HepG2 (cell line): ENCODE measurements around the gene CEP20. TPM values are rescaled to one million over a fixed set of nuclear protein-coding genes. Genes with fewer than 3 reads are reported as not detected.

Source experiments
- BRD4 ChIP-seq: sonication (generic); formaldehyde crosslinking; IDR thresholded peaks from 2 replicates; pipeline ENCODE4 v1.4.0; 2020; ENCODE audit warnings: missing genetic modification reagents
- CHCHD3 ChIP-seq: sonication (generic); formaldehyde crosslinking; IDR thresholded peaks from 2 replicates; pipeline ENCODE4 v1.8.0; 2022; ENCODE audit warnings: mild to moderate bottlenecking, missing genetic modification reagents, moderate library complexity
- CREB1 ChIP-seq, 2 experiments: fragments of 450-650 bp in 1 of 2; IDR thresholded peaks; 2 replicates each; pipeline ENCODE4 v1.6.1; 2016 to 2017; ENCODE audit warnings: control low read depth in 1 of 2, mild to moderate bottlenecking in 1 of 2, missing compliant biosample characterization in 1 of 2, missing genetic modification characterization in 1 of 2
- GMEB2 ChIP-seq: IDR thresholded peaks from 2 replicates; pipeline ENCODE4 v1.6.1; 2016; ENCODE audit warnings: missing biosample characterization, missing genetic modification reagents, low read depth
- HHEX ChIP-seq: IDR thresholded peaks from 2 replicates; pipeline ENCODE4 v1.6.1; 2016; ENCODE audit warnings: control low read depth
- IKZF5 ChIP-seq: IDR thresholded peaks from 2 replicates; pipeline ENCODE4 v1.6.1; 2018; ENCODE audit warnings: missing genetic modification reagents, mild to moderate bottlenecking, missing compliant biosample characterization
- PRMT3 ChIP-seq: sonication (generic); formaldehyde crosslinking; IDR thresholded peaks from 2 replicates; pipeline ENCODE4 v1.8.1; 2022; ENCODE audit warnings: low read depth, mild to moderate bottlenecking, moderate library complexity, missing genetic modification reagents, borderline replicate concordance
- SMAD1 ChIP-seq: sonication (generic); formaldehyde crosslinking; IDR thresholded peaks from 2 replicates; pipeline ENCODE4 v1.4.0; 2020; ENCODE audit warnings: missing genetic modification reagents, low read depth, mild to moderate bottlenecking, borderline replicate concordance
- ZBTB14 ChIP-seq: sonication (generic); formaldehyde crosslinking; IDR thresholded peaks from 2 replicates; pipeline ENCODE4 v1.4.0; 2020; ENCODE audit warnings: missing genetic modification reagents
- ZBTB2 ChIP-seq: sonication (generic); formaldehyde crosslinking; IDR thresholded peaks from 2 replicates; pipeline ENCODE4 v1.8.0; 2022; ENCODE audit warnings: low read depth, missing genetic modification reagents
- ZNF205 ChIP-seq: IDR thresholded peaks from 2 replicates; pipeline ENCODE4 v1.6.1; 2018; ENCODE audit warnings: missing biosample characterization, missing genetic modification reagents
- ZNF441 ChIP-seq: sonication (generic); formaldehyde crosslinking; IDR thresholded peaks from 2 replicates; pipeline ENCODE4 v1.7.0; 2021; ENCODE audit warnings: missing genetic modification reagents, borderline replicate concordance
- ZNF513 ChIP-seq: sonication (generic); formaldehyde crosslinking; conservative IDR thresholded peaks from 2 replicates; pipeline ENCODE4 v1.5.0; 2020; ENCODE audit warnings: missing genetic modification reagents
- ZNF678 ChIP-seq: sonication (generic); formaldehyde crosslinking; IDR thresholded peaks from 2 replicates; pipeline ENCODE4 v1.4.0; 2020; ENCODE audit warnings: mild to moderate bottlenecking, missing genetic modification reagents
- ZNF891 ChIP-seq: sonication (generic); formaldehyde crosslinking; IDR thresholded peaks from 2 replicates; pipeline ENCODE4 v1.5.0; 2020; ENCODE audit warnings: mild to moderate bottlenecking, missing genetic modification reagents
- ZSCAN21 ChIP-seq: sonication (generic); formaldehyde crosslinking; IDR thresholded peaks from 2 replicates; pipeline ENCODE4 v1.8.0; 2022; ENCODE audit warnings: mild to moderate bottlenecking, missing genetic modification reagents, moderate library complexity, borderline replicate concordance
- polyA plus RNA-seq, 8 experiments: library from polyadenylated mRNA; depleted of rRNA in 3 of 8; stranded (reverse) in 7 of 8; unstranded in 1 of 8; fragments of >200 nt; fragmentation: Illumina TruSeq in 4 of 8; extraction: Trizol in 4 of 8; gene quantifications; 2 replicates each; pipeline versions ENCODE4 v1.2.1 to v1.2.3, GENCODE V29; 2011 to 2016; ENCODE audit warnings: low read depth in 4 of 8, missing spikeins in 1 of 8, mixed read lengths in 1 of 8; ENCODE audit not compliant: insufficient read depth in 1 of 8
- total RNA-seq, 5 experiments: library from RNA; depleted of rRNA; stranded (reverse); fragments of >200 nt; fragmentation: Illumina TruSeq; extraction: Trizol; gene quantifications; 2 replicates each; pipeline ENCODE4 v1.2.3, GENCODE V29; 2016; ENCODE audit warnings: low read depth in 1 of 5

The CEP20 gene
- total and polyA plus RNA-seq, 2 of the 13 experiments (the other 11 are each of a cell fraction or from before 2014, with no cell fraction given): 53.0 to 54.1 TPM

- no peak for TF ChIP-seq ZNF891
- no peak for TF ChIP-seq ZBTB14
- TF ChIP-seq PRMT3 (CRISPR knock-in tag): no peak
- no peak for TF ChIP-seq CHCHD3 (CRISPR knock-in tag)
- no peak for TF ChIP-seq ZNF441
- TF ChIP-seq BRD4 (CRISPR knock-in tag): no peak
- TF ChIP-seq CREB1 (IDR thresholded peaks at IDR 0.05): no peak
- TF ChIP-seq CREB1 (CRISPR knock-in tag; IDR thresholded peaks at IDR 0.05): no peak
- no peak for TF ChIP-seq ZSCAN21 (CRISPR knock-in tag)
- no peak for TF ChIP-seq HHEX (CRISPR knock-in tag)
- no peak for TF ChIP-seq GMEB2 (CRISPR knock-in tag)
- TF ChIP-seq ZNF205 (CRISPR knock-in tag): no peak
- no peak for TF ChIP-seq IKZF5 (CRISPR knock-in tag)
- no peak for TF ChIP-seq SMAD1 (CRISPR knock-in tag)
- TF ChIP-seq ZNF513: no peak
- TF ChIP-seq ZNF678 (CRISPR knock-in tag): no peak
- no peak for TF ChIP-seq ZBTB2
Measured at GRCh38 chr16:15928261-15929104, 40.1 kb upstream of the CEP20 start (continued).
